ENCODE results near the gene ZFC3H1. TPM values are rescaled to one million over a fixed set of nuclear protein-coding genes. Genes with fewer than 3 reads are reported as not detected.
"Not testable (repeated sequence)": the region's sequence is repeated elsewhere in the genome, so short reads cannot be mapped to it uniquely, and the experiment has no call there.

Gene ZFC3H1
- total RNA-seq, 2 donors from 2014 or later, result 20.8 to 45.2 TPM

DNA sequence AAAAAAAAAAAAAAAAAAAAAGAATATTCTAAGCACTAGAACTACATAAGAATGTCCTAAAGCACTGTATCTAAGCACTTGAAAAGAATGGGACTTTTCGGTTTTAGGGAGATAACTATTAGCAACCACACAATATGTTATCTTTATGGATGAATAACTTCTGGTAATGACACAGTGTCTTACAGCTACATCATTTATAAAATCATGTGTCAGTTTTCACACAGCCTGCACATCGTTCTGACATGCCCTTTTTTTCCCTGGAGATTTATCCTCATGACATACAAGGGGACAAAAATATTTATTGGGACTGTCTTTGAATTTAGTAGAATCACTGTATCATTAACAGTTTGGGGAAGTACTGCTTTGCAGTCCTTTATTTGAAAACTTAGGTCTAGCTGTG is 39.6 kb upstream of the ZFC3H1 start:
- WGBS, result 38% methylated on average over 2 of the region's 2 CpGs
- TF ChIP-seq, protein P1, sequence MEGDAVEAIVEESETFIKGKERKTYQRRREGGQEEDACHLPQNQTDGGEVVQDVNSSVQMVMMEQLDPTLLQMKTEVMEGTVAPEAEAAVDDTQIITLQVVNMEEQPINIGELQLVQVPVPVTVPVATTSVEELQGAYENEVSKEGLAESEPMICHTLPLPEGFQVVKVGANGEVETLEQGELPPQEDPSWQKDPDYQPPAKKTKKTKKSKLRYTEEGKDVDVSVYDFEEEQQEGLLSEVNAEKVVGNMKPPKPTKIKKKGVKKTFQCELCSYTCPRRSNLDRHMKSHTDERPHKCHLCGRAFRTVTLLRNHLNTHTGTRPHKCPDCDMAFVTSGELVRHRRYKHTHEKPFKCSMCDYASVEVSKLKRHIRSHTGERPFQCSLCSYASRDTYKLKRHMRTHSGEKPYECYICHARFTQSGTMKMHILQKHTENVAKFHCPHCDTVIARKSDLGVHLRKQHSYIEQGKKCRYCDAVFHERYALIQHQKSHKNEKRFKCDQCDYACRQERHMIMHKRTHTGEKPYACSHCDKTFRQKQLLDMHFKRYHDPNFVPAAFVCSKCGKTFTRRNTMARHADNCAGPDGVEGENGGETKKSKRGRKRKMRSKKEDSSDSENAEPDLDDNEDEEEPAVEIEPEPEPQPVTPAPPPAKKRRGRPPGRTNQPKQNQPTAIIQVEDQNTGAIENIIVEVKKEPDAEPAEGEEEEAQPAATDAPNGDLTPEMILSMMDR (IDR thresholded peaks at IDR 0.05), result no peak
- TF ChIP-seq POLR2A (IDR thresholded peaks at IDR 0.05), result no peak
- TF ChIP-seq POLR2AphosphoS5 (IDR thresholded peaks at IDR 0.05), result no peak
- no peak for DNase-seq (ENCODE audit: low spot score)

DNA sequence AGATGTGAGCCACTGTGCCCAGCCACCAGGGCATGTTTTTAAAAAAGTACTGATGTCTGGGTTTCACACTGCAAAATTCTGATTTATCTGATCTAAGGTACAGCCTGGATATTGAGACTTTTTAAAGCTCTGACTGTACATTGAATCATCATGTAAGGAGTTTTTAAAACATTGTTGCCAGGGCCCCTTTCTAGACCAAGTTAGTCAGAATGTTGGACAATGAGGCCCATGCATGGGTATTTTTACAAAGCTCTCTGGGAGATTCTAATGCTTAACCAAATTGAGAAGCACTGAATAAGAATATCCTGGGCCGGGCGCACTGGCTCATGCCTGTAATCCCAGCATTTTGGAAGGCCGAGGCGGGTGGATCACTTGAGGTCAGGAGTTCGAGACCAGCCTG is 38.9 kb upstream of the ZFC3H1 start:
- no peaks in the 10 kb centered on the region for H3K27me3 ChIP-seq (replicated peaks; ENCODE audit: insufficient read depth)
- no peak overlapping the region for H3K4me3 ChIP-seq
- WGBS, result 96% methylated on average over 5 of the region's 5 CpGs
- no peaks in the 10 kb centered on the region for H3K36me3 ChIP-seq
- no peaks in the 10 kb centered on the region for H3K9me3 ChIP-seq
- TF ChIP-seq POLR2A (IDR thresholded peaks at IDR 0.05) (no peak), POLR2AphosphoS5 (IDR thresholded peaks at IDR 0.05) (no peak)
- TF ChIP-seq, protein P1 (IDR thresholded peaks at IDR 0.05), result no peak
- no peak for DNase-seq (ENCODE audit: low spot score)
- no peaks in the 10 kb centered on the region for H3K4me1 ChIP-seq (replicated peaks)
- H3K27ac ChIP-seq, result no peak overlapping the region
- intact Hi-C loops (cut with DNase I), result no loop called here

More for the DNA sequence above, 39.6 kb upstream of the ZFC3H1 start:
- intact Hi-C loops (cut with DNase I), result no loop called here
- Histone ChIP-seq H3K4me3 (no peak overlapping the region), H3K27ac (no peak overlapping the region), H3K9me3 (no peaks in the 10 kb centered on the region), H3K4me1 (replicated peaks) (no peaks in the 10 kb centered on the region), H3K36me3 (no peaks in the 10 kb centered on the region), H3K27me3 (replicated peaks; ENCODE audit: insufficient read depth) (no peaks in the 10 kb centered on the region)

DNA sequence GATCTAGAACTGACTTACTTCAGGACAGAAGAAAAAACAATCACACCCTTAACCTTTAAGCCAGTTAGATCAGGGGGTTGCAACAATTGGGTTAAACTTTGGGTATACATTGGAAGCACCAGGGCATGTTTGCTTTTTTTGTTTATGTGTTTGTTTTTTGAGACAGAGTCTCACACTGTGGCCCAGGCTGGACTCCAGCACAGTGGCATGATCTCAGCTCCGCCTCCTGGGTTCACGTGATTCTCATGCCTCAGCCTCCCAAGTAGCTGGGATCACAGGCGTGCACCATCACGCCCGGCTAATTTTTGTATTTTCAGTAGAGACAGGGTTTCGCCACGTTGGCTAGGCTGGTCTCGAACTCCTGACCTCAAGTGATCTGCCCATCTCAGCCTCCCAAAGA is 38.5 kb upstream of the ZFC3H1 start:
- H3K36me3 ChIP-seq; intact Hi-C loops (cut with DNase I); H3K9me3 ChIP-seq; H3K27me3 ChIP-seq (replicated peaks; ENCODE audit: insufficient read depth); DNase-seq (ENCODE audit: low spot score); H3K27ac ChIP-seq; H3K4me3 ChIP-seq; H3K4me1 ChIP-seq (replicated peaks): not testable (repeated sequence)
- 93% methylated on average over 8 of the region's 8 CpGs for WGBS

DNA sequence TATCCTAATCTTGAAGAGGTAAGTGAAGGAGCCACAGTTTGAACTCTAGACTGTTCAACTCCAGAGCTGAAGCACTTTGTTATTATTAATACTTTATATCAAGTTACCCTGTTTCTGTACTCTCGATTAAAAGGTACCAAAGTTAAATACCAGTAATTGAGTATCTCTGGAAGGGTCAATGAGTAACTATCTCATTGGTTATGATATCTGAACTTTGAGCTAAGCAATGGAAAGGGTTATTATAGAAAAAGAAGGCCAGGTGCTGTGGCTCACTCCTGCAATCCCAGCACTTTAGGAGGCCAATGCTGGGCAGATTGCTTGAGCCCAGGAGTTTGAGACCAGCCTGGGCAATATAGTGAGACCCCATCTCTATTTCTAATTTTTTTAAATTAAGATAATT is 32.1 kb upstream of the ZFC3H1 start:
- no peaks in the 10 kb centered on the region for H3K4me1 ChIP-seq (replicated peaks)
- DNase-seq (ENCODE audit: low spot score), result no peak
- no peaks in the 10 kb centered on the region for H3K36me3 ChIP-seq
- H3K27ac ChIP-seq, result no peak overlapping the region
- H3K9me3 ChIP-seq, result no peaks in the 10 kb centered on the region
- no peak overlapping the region for H3K4me3 ChIP-seq
- TF ChIP-seq POLR2AphosphoS5 (IDR thresholded peaks at IDR 0.05), result no peak
- TF ChIP-seq POLR2A (IDR thresholded peaks at IDR 0.05), result no peak
- TF ChIP-seq, protein P1 (IDR thresholded peaks at IDR 0.05), result no peak
- intact Hi-C loops (cut with DNase I), result no loop called here
- 93% methylated on average over 1 of the region's 1 CpG for WGBS
- H3K27me3 ChIP-seq (replicated peaks; ENCODE audit: insufficient read depth), result no peaks in the 10 kb centered on the region

DNA sequence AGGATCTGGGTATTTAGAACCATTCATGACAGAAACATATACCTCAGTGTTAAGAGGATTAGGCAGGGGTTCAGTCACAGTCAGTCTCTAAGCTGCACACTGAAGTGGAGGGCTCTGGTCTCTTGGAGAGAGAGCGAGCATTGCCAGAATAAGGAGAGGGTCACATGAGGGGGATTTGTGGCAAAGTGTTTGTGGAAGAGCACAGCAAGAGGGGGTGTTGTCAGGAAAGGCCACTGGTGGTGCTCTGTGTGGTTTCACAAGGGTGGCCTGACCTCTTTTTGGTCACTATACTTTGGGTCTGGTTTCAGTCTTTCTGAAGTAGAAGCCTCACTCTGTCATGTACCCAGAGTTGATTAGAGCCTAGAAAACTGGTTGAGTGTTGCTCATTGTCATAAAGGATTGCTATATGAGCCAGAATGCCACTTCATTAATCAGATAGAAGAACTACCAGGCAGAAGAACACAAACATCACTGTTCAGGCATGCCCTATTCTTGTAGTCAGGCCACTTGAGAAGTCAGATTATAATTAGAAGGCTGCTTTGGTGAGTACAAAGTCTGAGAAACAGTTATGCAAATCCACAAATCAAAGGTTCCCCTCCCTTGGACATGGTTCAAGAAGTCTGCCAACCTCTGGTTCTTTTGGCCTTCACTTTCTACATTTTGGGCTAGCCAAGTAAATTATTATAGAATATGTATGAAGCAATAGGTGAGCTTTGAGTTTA is 30.6 kb upstream of the ZFC3H1 start:
- DNase-seq (ENCODE audit: low spot score), result no peak
- H3K27ac ChIP-seq, result no peak overlapping the region
- WGBS, result 94% methylated on average over 1 of the region's 1 CpG

DNA sequence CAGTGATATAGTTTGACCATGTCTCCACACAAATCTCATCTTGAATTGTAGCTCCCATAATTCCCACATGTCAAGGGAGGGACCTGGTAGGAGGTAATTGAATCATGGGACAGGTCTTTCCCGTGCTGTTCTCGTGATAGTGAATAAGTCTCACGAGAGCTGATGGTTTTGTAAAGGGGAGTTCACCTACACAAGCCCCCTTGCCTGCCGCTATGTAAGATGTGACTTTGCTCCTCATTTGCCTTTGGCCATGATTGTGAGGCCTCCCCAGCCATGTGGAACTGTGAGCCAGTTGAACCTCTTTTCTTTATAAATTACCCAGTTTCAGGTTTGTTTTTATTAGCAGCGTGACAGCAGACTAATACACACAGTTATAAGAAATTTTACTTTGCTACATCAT is 30.0 kb upstream of the ZFC3H1 start:
- H3K9me3 ChIP-seq; H3K27me3 ChIP-seq (replicated peaks; ENCODE audit: insufficient read depth); DNase-seq (ENCODE audit: low spot score); H3K27ac ChIP-seq; H3K36me3 ChIP-seq; intact Hi-C loops (cut with DNase I); H3K4me3 ChIP-seq; H3K4me1 ChIP-seq (replicated peaks): not testable (repeated sequence)
- WGBS, result 95% methylated on average over 5 of the region's 5 CpGs

More for the DNA sequence above, 30.6 kb upstream of the ZFC3H1 start:
- H3K36me3 ChIP-seq, result no peaks in the 10 kb centered on the region
- no peak overlapping the region for H3K4me3 ChIP-seq
- intact Hi-C loops (cut with DNase I), result no loop called here
- H3K27me3 ChIP-seq (replicated peaks; ENCODE audit: insufficient read depth), result no peaks in the 10 kb centered on the region
- TF ChIP-seq POLR2AphosphoS5 (IDR thresholded peaks at IDR 0.05), result no peak
- TF ChIP-seq, protein P1 (IDR thresholded peaks at IDR 0.05), result no peak
- no peak for TF ChIP-seq POLR2A (IDR thresholded peaks at IDR 0.05)
- H3K9me3 ChIP-seq, result no peaks in the 10 kb centered on the region
- no peaks in the 10 kb centered on the region for H3K4me1 ChIP-seq (replicated peaks)
